K562 (cell line): ENCODE results near the gene DOK3. TPM values are rescaled to one million over a fixed set of nuclear protein-coding genes. Genes with fewer than 3 reads are reported as not detected.

Experiments
- NCOA2 ChIP-seq, 2 experiments: fragments of 450-650 bp; IDR thresholded peaks; 2 replicates each; pipeline ENCODE4 v1.6.1; 2018; ENCODE audit warnings: mild to moderate bottlenecking in 2 of 2, moderate library complexity in 1 of 2; ENCODE audit not compliant: partially characterized antibody in 2 of 2
- NR2C2 ChIP-seq, 2 experiments: fragments of 200-800 bp in 1 of 2; sonication (Bioruptor generic) in 1 of 2; sonication (generic) in 1 of 2; formaldehyde crosslinking in 1 of 2; IDR thresholded peaks; 2 replicates each; pipeline versions ENCODE4 v1.6.1 to v1.8.0; 2016 to 2022; ENCODE audit warnings: mild to moderate bottlenecking in 1 of 2, missing compliant biosample characterization in 1 of 2, missing genetic modification characterization in 1 of 2, missing genetic modification reagents in 1 of 2
- PYGO2 ChIP-seq: fragments of 450-650 bp; IDR thresholded peaks from 2 replicates; pipeline ENCODE4 v1.6.1; 2016; ENCODE audit warnings: mild to moderate bottlenecking, missing genetic modification characterization, moderate library complexity, missing compliant biosample characterization
- RB1 ChIP-seq: fragments of 450-650 bp; IDR thresholded peaks from 2 replicates; pipeline ENCODE4 v1.6.1; 2017; ENCODE audit warnings: low read depth, mild to moderate bottlenecking
- SOX6 ChIP-seq: fragments of 450-650 bp; IDR thresholded peaks from 2 replicates; pipeline ENCODE4 v1.6.1; 2014; ENCODE audit warnings: mild to moderate bottlenecking
- ZFP1 ChIP-seq: fragments of 450-650 bp; formaldehyde crosslinking; IDR thresholded peaks from 2 replicates; pipeline ENCODE4 v1.4.0; 2020; ENCODE audit warnings: mild to moderate bottlenecking, mixed read lengths
- ZSCAN29 ChIP-seq: fragments of 450-650 bp; IDR thresholded peaks from 2 replicates; pipeline ENCODE4 v1.6.1; 2017
- polyA plus RNA-seq, 8 experiments: library from polyadenylated mRNA; depleted of rRNA in 4 of 8; stranded (reverse) in 5 of 8; unstranded in 3 of 8; fragments of >200 nt; fragmentation: Nextera tagmentation in 2 of 8; fragmentation: Illumina TruSeq in 1 of 8; extraction: Ambion mirVana in 2 of 8; extraction: Trizol in 1 of 8; gene quantifications; 2 replicates each; pipeline versions ENCODE4 v1.2.1 to v1.2.3, GENCODE V29; 2011 to 2014; ENCODE audit warnings: inconsistent platforms in 1 of 8, missing spikeins in 1 of 8
- total RNA-seq, 7 experiments: library from RNA; depleted of rRNA in 6 of 7; stranded (reverse); fragments of >200 nt in 6 of 7; fragmentation: Illumina TruSeq in 2 of 7; extraction: Trizol in 2 of 7; gene quantifications; 2 replicates each; pipeline versions ENCODE4 v1.2.1 to v1.2.3, GENCODE V29; 2011 to 2021; ENCODE audit warnings: low replicate concordance in 1 of 7
- TF ChIP-seq, protein P1 (sequence below): fragments of 200-600 bp; sonication (generic); IDR thresholded peaks from one replicate; pipeline ENCODE4 v1.6.1; 2012; ENCODE audit warnings: mild to moderate bottlenecking, low read depth, low read length, inconsistent platforms
- TF ChIP-seq, protein P2 (sequence below): sonication (generic); formaldehyde crosslinking; IDR thresholded peaks from 2 replicates; pipeline ENCODE4 v1.8.1; 2022; ENCODE audit warnings: missing genetic modification reagents
- TF ChIP-seq, protein P3 (sequence below): IDR thresholded peaks from 2 replicates; pipeline ENCODE4 v1.6.1; 2016; ENCODE audit warnings: missing genetic modification characterization, missing compliant biosample characterization

Gene DOK3
- total and polyA plus RNA-seq, 9 of the 15 experiments (the other 6 are each of a cell fraction or from before 2014, with no cell fraction given), result 1.3 to 23.0 (median 8.0) TPM

DNA sequence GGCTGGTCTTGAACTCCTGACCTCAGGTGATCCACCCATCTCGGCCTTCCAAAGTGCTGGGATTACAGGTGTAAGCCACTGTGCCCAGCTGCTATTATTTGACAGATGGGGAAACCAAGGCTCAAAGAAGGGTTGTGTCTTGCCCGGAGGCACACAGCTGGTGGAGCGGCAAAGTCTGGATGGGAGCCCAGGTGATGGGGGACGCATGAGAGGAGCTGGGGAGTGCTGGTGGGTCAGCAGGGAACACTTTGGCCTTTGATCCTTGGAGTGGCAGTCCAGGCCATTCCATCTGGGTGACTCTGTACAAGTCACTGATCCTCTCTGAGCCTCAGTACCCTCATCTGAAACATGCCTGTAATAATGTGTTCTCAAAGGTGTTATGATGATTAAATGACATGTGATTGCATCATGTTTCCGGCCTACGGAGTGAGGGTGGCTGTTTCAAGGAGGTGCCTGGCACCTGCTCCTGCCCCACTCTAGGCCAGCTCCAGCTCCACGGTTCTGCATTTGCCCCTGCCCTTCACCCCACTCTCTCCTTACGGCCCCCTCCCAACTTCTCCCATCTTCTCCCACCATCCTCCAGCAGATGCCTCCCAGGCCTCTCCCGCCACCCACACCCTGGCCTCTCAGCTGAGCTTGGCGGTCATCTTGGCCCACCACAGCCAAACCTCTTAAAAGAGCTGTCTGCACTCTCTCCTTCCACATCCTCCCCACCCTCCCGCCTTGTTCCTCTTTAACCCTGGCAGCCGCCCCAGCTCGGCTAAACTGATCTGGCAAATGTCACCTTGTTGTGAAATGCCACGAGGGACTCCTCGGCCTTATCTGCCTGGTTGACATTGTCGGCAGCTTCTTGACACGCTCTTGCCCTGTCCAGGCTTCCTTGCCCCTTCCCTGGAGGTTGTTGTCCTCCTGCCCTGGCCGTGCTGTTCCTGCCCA is 30.6 kb downstream of the DOK3 start (continued):
- TF ChIP-seq, protein P1, sequence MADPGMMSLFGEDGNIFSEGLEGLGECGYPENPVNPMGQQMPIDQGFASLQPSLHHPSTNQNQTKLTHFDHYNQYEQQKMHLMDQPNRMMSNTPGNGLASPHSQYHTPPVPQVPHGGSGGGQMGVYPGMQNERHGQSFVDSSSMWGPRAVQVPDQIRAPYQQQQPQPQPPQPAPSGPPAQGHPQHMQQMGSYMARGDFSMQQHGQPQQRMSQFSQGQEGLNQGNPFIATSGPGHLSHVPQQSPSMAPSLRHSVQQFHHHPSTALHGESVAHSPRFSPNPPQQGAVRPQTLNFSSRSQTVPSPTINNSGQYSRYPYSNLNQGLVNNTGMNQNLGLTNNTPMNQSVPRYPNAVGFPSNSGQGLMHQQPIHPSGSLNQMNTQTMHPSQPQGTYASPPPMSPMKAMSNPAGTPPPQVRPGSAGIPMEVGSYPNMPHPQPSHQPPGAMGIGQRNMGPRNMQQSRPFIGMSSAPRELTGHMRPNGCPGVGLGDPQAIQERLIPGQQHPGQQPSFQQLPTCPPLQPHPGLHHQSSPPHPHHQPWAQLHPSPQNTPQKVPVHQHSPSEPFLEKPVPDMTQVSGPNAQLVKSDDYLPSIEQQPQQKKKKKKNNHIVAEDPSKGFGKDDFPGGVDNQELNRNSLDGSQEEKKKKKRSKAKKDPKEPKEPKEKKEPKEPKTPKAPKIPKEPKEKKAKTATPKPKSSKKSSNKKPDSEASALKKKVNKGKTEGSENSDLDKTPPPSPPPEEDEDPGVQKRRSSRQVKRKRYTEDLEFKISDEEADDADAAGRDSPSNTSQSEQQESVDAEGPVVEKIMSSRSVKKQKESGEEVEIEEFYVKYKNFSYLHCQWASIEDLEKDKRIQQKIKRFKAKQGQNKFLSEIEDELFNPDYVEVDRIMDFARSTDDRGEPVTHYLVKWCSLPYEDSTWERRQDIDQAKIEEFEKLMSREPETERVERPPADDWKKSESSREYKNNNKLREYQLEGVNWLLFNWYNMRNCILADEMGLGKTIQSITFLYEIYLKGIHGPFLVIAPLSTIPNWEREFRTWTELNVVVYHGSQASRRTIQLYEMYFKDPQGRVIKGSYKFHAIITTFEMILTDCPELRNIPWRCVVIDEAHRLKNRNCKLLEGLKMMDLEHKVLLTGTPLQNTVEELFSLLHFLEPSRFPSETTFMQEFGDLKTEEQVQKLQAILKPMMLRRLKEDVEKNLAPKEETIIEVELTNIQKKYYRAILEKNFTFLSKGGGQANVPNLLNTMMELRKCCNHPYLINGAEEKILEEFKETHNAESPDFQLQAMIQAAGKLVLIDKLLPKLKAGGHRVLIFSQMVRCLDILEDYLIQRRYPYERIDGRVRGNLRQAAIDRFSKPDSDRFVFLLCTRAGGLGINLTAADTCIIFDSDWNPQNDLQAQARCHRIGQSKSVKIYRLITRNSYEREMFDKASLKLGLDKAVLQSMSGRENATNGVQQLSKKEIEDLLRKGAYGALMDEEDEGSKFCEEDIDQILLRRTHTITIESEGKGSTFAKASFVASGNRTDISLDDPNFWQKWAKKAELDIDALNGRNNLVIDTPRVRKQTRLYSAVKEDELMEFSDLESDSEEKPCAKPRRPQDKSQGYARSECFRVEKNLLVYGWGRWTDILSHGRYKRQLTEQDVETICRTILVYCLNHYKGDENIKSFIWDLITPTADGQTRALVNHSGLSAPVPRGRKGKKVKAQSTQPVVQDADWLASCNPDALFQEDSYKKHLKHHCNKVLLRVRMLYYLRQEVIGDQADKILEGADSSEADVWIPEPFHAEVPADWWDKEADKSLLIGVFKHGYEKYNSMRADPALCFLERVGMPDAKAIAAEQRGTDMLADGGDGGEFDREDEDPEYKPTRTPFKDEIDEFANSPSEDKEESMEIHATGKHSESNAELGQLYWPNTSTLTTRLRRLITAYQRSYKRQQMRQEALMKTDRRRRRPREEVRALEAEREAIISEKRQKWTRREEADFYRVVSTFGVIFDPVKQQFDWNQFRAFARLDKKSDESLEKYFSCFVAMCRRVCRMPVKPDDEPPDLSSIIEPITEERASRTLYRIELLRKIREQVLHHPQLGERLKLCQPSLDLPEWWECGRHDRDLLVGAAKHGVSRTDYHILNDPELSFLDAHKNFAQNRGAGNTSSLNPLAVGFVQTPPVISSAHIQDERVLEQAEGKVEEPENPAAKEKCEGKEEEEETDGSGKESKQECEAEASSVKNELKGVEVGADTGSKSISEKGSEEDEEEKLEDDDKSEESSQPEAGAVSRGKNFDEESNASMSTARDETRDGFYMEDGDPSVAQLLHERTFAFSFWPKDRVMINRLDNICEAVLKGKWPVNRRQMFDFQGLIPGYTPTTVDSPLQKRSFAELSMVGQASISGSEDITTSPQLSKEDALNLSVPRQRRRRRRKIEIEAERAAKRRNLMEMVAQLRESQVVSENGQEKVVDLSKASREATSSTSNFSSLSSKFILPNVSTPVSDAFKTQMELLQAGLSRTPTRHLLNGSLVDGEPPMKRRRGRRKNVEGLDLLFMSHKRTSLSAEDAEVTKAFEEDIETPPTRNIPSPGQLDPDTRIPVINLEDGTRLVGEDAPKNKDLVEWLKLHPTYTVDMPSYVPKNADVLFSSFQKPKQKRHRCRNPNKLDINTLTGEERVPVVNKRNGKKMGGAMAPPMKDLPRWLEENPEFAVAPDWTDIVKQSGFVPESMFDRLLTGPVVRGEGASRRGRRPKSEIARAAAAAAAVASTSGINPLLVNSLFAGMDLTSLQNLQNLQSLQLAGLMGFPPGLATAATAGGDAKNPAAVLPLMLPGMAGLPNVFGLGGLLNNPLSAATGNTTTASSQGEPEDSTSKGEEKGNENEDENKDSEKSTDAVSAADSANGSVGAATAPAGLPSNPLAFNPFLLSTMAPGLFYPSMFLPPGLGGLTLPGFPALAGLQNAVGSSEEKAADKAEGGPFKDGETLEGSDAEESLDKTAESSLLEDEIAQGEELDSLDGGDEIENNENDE, result no peak
- TF ChIP-seq SOX6 (no peak), RB1 (no peak), NR2C2 (CRISPR knock-in tag; IDR thresholded peaks at IDR 0.05) (no peak), NR2C2 (tag; IDR thresholded peaks at IDR 0.05) (peak; percentile 78), ZFP1 (CRISPR knock-in tag) (no peak), PYGO2 (tag) (no peak), NCOA2 (IDR thresholded peaks at IDR 0.05; ENCODE audit: partially characterized antibody in 2 of 2) (no peak), ZSCAN29 (no peak)
- TF ChIP-seq, protein P2, sequence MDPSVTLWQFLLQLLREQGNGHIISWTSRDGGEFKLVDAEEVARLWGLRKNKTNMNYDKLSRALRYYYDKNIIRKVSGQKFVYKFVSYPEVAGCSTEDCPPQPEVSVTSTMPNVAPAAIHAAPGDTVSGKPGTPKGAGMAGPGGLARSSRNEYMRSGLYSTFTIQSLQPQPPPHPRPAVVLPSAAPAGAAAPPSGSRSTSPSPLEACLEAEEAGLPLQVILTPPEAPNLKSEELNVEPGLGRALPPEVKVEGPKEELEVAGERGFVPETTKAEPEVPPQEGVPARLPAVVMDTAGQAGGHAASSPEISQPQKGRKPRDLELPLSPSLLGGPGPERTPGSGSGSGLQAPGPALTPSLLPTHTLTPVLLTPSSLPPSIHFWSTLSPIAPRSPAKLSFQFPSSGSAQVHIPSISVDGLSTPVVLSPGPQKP (CRISPR knock-in tag), result no peak
- TF ChIP-seq, protein P3, sequence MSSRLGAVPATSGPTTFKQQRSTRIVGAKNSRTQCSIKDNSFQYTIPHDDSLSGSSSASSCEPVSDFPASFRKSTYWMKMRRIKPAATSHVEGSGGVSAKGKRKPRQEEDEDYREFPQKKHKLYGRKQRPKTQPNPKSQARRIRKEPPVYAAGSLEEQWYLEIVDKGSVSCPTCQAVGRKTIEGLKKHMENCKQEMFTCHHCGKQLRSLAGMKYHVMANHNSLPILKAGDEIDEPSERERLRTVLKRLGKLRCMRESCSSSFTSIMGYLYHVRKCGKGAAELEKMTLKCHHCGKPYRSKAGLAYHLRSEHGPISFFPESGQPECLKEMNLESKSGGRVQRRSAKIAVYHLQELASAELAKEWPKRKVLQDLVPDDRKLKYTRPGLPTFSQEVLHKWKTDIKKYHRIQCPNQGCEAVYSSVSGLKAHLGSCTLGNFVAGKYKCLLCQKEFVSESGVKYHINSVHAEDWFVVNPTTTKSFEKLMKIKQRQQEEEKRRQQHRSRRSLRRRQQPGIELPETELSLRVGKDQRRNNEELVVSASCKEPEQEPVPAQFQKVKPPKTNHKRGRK (tag), result no peak
